ENCODE results near the gene APOC3. TPM values are rescaled to one million over a fixed set of nuclear protein-coding genes. Genes with fewer than 3 reads are reported as not detected.

Gene APOC3
- total and polyA plus RNA-seq, 9 of the 15 experiments (the other 6 are each of a cell fraction or from before 2014, with no cell fraction given) = 1.1 TPM; not detected in 8

GRCh38 chr11:116849060-116849459 lies 19.4 kb downstream of the APOC3 start (continued):
- TF ChIP-seq ZNF518B (CRISPR knock-in tag; IDR thresholded peaks at IDR 0.05) (no peak), CBFB (CRISPR knock-in tag; IDR thresholded peaks at IDR 0.05) (no peak), POLR3G (IDR thresholded peaks at IDR 0.05; ENCODE audit: extremely low read depth, insufficient read length, insufficient replicate concordance) (no peak), NFE2 (IDR thresholded peaks at IDR 0.05; ENCODE audit: low read depth) (no peak), MBD1 (CRISPR knock-in tag; IDR thresholded peaks at IDR 0.05) (no peak), GTF2F1 (IDR thresholded peaks at IDR 0.05; ENCODE audit: low read depth, low read length) (no peak), TCFL5 (CRISPR knock-in tag; conservative IDR thresholded peaks at IDR 0.05) (no peak), RERE (CRISPR knock-in tag; IDR thresholded peaks at IDR 0.05; ENCODE audit: borderline replicate concordance) (no peak), BCL6 (CRISPR knock-in tag; IDR thresholded peaks at IDR 0.05) (no peak), ZNF79 (CRISPR knock-in tag; IDR thresholded peaks at IDR 0.05; ENCODE audit: low read depth) (no peak), ASH1L (IDR thresholded peaks at IDR 0.05; ENCODE audit: borderline replicate concordance, low read depth, partially characterized antibody) (no peak)

Measured in K562 (cell line).